Endodermal cell (in vitro differentiated cells): Measurements from ENCODE around the gene AIP. TPM values are rescaled to one million over a fixed set of nuclear protein-coding genes. Genes with fewer than 3 reads are reported as not detected.
"Not testable (repeated sequence)": the region's sequence is repeated elsewhere in the genome, so short reads cannot be mapped to it uniquely, and the experiment has no call there.

Experiments
- DNase-seq: peaks from one replicate; pipeline ENCODE4 v3.0.0-alpha.2; 2017
- H3K27ac ChIP-seq: 2 replicates; pipeline ENCODE4 v1.5.1; 2013; ENCODE audit warnings: mild to moderate bottlenecking, low read depth, low read length, moderate library complexity
- H3K27me3 ChIP-seq: 2 replicates; pipeline ENCODE4 v1.6.1; 2013; ENCODE audit warnings: mild to moderate bottlenecking, low read length, moderate library complexity; ENCODE audit not compliant: insufficient read depth, control insufficient read depth, poor library complexity, severe bottlenecking
- H3K36me3 ChIP-seq: 2 replicates; pipeline ENCODE4 v1.7.0; 2013; ENCODE audit warnings: mild to moderate bottlenecking, low read length, moderate library complexity; ENCODE audit not compliant: control insufficient read depth, insufficient read depth
- H3K4me1 ChIP-seq: one replicate; pipeline ENCODE4 v1.7.0; 2013; ENCODE audit warnings: low read length; ENCODE audit not compliant: control insufficient read depth, insufficient read depth
- H3K4me3 ChIP-seq: 2 replicates; pipeline ENCODE4 v1.5.1; 2013; ENCODE audit warnings: mild to moderate bottlenecking, low read length, moderate library complexity
- H3K9ac ChIP-seq: 2 replicates; pipeline ENCODE4 v1.6.1; 2013; ENCODE audit warnings: mild to moderate bottlenecking, low read length, moderate library complexity; ENCODE audit not compliant: poor library complexity, severe bottlenecking; ENCODE audit errors: extremely low read depth
- H3K9me3 ChIP-seq: 2 replicates; pipeline ENCODE4 v1.6.1; 2013; ENCODE audit warnings: mild to moderate bottlenecking, low read length, moderate library complexity; ENCODE audit not compliant: control insufficient read depth
- H3K27ac Mint-ChIP-seq: 2 replicates; pipeline ENCODE4 v1.8.0; 2020; ENCODE audit warnings: mixed read lengths
- H3K27me3 Mint-ChIP-seq: 2 replicates; pipeline ENCODE4 v1.8.0; 2021; ENCODE audit warnings: mild to moderate bottlenecking, mixed read lengths; ENCODE audit not compliant: insufficient read depth
- H3K36me3 Mint-ChIP-seq: 2 replicates; pipeline ENCODE4 v1.8.0; 2020; ENCODE audit warnings: low read depth, mixed read lengths
- H3K4me1 Mint-ChIP-seq: 2 replicates; pipeline ENCODE4 v1.8.0; 2020; ENCODE audit warnings: mixed read lengths
- H3K4me3 Mint-ChIP-seq: 2 replicates; pipeline ENCODE4 v1.8.0; 2020; ENCODE audit warnings: mild to moderate bottlenecking, moderate library complexity, mixed read lengths
- H3K9me3 Mint-ChIP-seq: 2 replicates; pipeline ENCODE4 v1.8.0; 2020; ENCODE audit warnings: mild to moderate bottlenecking, mixed read lengths
- CTCF ChIP-seq: fragments of 200-600 bp; sonication (generic); conservative IDR thresholded peaks from 2 replicates; pipeline ENCODE4 v1.5.0; 2021; ENCODE audit warnings: antibody characterized with exemption, mild to moderate bottlenecking
- WGBS, 2 experiments: methylation state at CpG; one replicate each; pipeline versions ENCODE4 v1.1.5 to v1.1.7; 2013; ENCODE audit warnings: missing lambda C conversion rate in 2 of 2, mixed read lengths in 1 of 2; ENCODE audit not compliant: insufficient coverage in 1 of 2, insufficient read length in 1 of 2; 5-methylcytosine and 5-hydroxymethylcytosine counted together
- total RNA-seq, 2 donors: library from RNA; stranded (reverse); fragmentation: NEBNext Ultra II Directional in 1 of 2; extraction: Animal tissue kit (Norgen Biotek cat#: 25700) in 1 of 2; gene quantifications; 2 replicates in 1 of 2; 3 replicates in 1 of 2; pipeline ENCODE4 v1.2.1, GENCODE V29; 2021

AIP gene
- total RNA-seq, 2 donors from 2014 or later = 27.6 to 33.8 TPM

- no peak for TF ChIP-seq CTCF
- Histone ChIP-seq H3K9ac (no peak overlapping the region), H3K4me3 (no peak overlapping the region), H3K36me3 (no peaks in the 10 kb centered on the region), H3K27me3 (no peaks in the 10 kb centered on the region), H3K27ac (no peak overlapping the region), H3K9me3 (no peaks in the 10 kb centered on the region), H3K4me1 (no peaks in the 10 kb centered on the region)
- Mint-ChIP-seq H3K36me3 (peaks cover 4% of the 10 kb centered on the region), H3K9me3 (no peaks in the 10 kb centered on the region), H3K27ac (no peak overlapping the region), H3K27me3 (peaks cover 5% of the 10 kb centered on the region), H3K4me1 (peaks cover 9% of the 10 kb centered on the region), H3K4me3 (peak overlapping the region; percentile 74)
- 88 to 91% methylated on average over 10 to 20 of the region's 20 CpGs for WGBS, 2 experiments
- DNase-seq = peak; percentile 57
Measured at GRCh38 chr11:67463680-67464410, 19.0 kb upstream of the AIP start.

GRCh38 chr11:67464411-67465188 lies 18.2 kb upstream of the AIP start:
- Mint-ChIP-seq H3K27ac (peak overlapping the region; percentile 91), H3K4me1 (peaks cover 9% of the 10 kb centered on the region), H3K9me3 (no peaks in the 10 kb centered on the region), H3K4me3 (peak overlapping the region; percentile 74), H3K36me3 (peaks cover 4% of the 10 kb centered on the region), H3K27me3 (peaks cover 2% of the 10 kb centered on the region)
- H3K9ac ChIP-seq = peak overlapping the region; percentile 83
- H3K4me1 ChIP-seq = no peaks in the 10 kb centered on the region
- H3K27ac ChIP-seq = peak overlapping the region; percentile 70
- H3K4me3 ChIP-seq = peak overlapping the region; percentile 92
- no peaks in the 10 kb centered on the region for H3K9me3 ChIP-seq
- no peaks in the 10 kb centered on the region for H3K27me3 ChIP-seq
- no peaks in the 10 kb centered on the region for H3K36me3 ChIP-seq
- WGBS, 2 experiments = 16 to 69% methylated on average over 10 to 55 of the region's 56 CpGs
- peak; percentile 98 for DNase-seq
- no peak for TF ChIP-seq CTCF

- Mint-ChIP-seq H3K4me3 (peak overlapping the region; percentile 74), H3K4me1 (peaks cover 9% of the 10 kb centered on the region), H3K9me3 (no peaks in the 10 kb centered on the region), H3K36me3 (peaks cover 4% of the 10 kb centered on the region), H3K27me3 (peaks cover 2% of the 10 kb centered on the region), H3K27ac (peak overlapping the region; percentile 91)
- H3K27me3 ChIP-seq = no peaks in the 10 kb centered on the region
- 59 to 61% methylated on average over 3 of the region's 3 CpGs for WGBS, 2 experiments
- H3K4me1 ChIP-seq = no peaks in the 10 kb centered on the region
- H3K27ac ChIP-seq = peak overlapping the region; percentile 70
- TF ChIP-seq CTCF = no peak
- H3K4me3 ChIP-seq = peak overlapping the region; percentile 92
- no peak for DNase-seq
- peak overlapping the region; percentile 83 for H3K9ac ChIP-seq
- no peaks in the 10 kb centered on the region for H3K36me3 ChIP-seq
- H3K9me3 ChIP-seq = no peaks in the 10 kb centered on the region
Measured at GRCh38 chr11:67465189-67465510, 17.7 kb upstream of the AIP start.

- H3K9me3 Mint-ChIP-seq, H3K4me1 ChIP-seq, H3K36me3 ChIP-seq, H3K27me3 Mint-ChIP-seq, H3K9me3 ChIP-seq, H3K4me1 Mint-ChIP-seq, H3K27me3 ChIP-seq, DNase-seq, H3K36me3 Mint-ChIP-seq, H3K27ac ChIP-seq: not testable (repeated sequence)
- H3K4me3 Mint-ChIP-seq = peak overlapping the region; percentile 74
- 98 to 100% methylated on average over 1 to 2 of the region's 2 CpGs for WGBS, 2 experiments
- Histone ChIP-seq H3K9ac (peak overlapping the region; percentile 83), H3K4me3 (peak overlapping the region; percentile 92)
- H3K27ac Mint-ChIP-seq = peak overlapping the region; percentile 91
Measured at GRCh38 chr11:67465530-67465929, 17.3 kb upstream of the AIP start.
